GM23248 (cell line): ENCODE data around the gene FOXL2NB. TPM values are rescaled to one million over a fixed set of nuclear protein-coding genes. Genes with fewer than 3 reads are reported as not detected.
A peak's percentile ranks its signal among the peaks of the same experiment; 100 is the strongest.

ENCODE experiments used
- DNase-seq: peaks from one replicate; pipeline ENCODE4 v3.0.0-alpha.2; 2015
- H2AFZ ChIP-seq: fragments of 200-600 bp; sonication (generic); 2 replicates; pipeline ENCODE4 v1.6.1; 2016; ENCODE audit warnings: antibody characterized with exemption
- H3F3A ChIP-seq: fragments of 200-600 bp; sonication (generic); 2 replicates; pipeline ENCODE4 v1.6.1; 2016; ENCODE audit warnings: mild to moderate bottlenecking, antibody characterized with exemption, mixed run types; ENCODE audit not compliant: insufficient read depth
- H3K27ac ChIP-seq: fragments of 200-600 bp; sonication (generic); 2 replicates; pipeline ENCODE4 v1.5.1; 2016; ENCODE audit warnings: mild to moderate bottlenecking
- H3K27me3 ChIP-seq: fragments of 200-600 bp; sonication (generic); replicated peaks from 2 replicates; pipeline ENCODE4 v1.6.1; 2016; ENCODE audit warnings: mild to moderate bottlenecking; ENCODE audit not compliant: insufficient read depth
- H3K36me3 ChIP-seq: fragments of 200-600 bp; sonication (generic); 2 replicates; pipeline ENCODE4 v1.6.1; 2016; ENCODE audit warnings: low read depth, mild to moderate bottlenecking
- H3K4me1 ChIP-seq: fragments of 200-600 bp; sonication (generic); 2 replicates; pipeline ENCODE4 v1.6.1; 2016; ENCODE audit warnings: mild to moderate bottlenecking; ENCODE audit not compliant: insufficient read depth
- H3K4me2 ChIP-seq: fragments of 200-600 bp; sonication (generic); one replicate; pipeline ENCODE4 v1.6.1; 2016; ENCODE audit warnings: mild to moderate bottlenecking; ENCODE audit not compliant: unreplicated experiment
- H3K4me3 ChIP-seq: fragments of 200-600 bp; sonication (generic); 2 replicates; pipeline ENCODE4 v1.5.1; 2016; ENCODE audit warnings: mild to moderate bottlenecking
- H3K79me2 ChIP-seq: fragments of 200-600 bp; sonication (generic); 2 replicates; pipeline ENCODE4 v1.6.1; 2016; ENCODE audit warnings: mild to moderate bottlenecking; ENCODE audit not compliant: insufficient read depth
- H3K9ac ChIP-seq: fragments of 200-600 bp; sonication (generic); 2 replicates; pipeline ENCODE4 v1.6.1; 2016; ENCODE audit warnings: mild to moderate bottlenecking
- H3K9me2 ChIP-seq: fragments of 200-600 bp; sonication (generic); 2 replicates; pipeline ENCODE4 v1.6.1; 2016; ENCODE audit warnings: mixed run types, mild to moderate bottlenecking, moderate library complexity; ENCODE audit not compliant: insufficient read depth
- H3K9me3 ChIP-seq: fragments of 200-600 bp; sonication (generic); one replicate; pipeline ENCODE4 v1.6.1; 2017; ENCODE audit warnings: low read depth
- H4K20me1 ChIP-seq: fragments of 200-600 bp; sonication (generic); 2 replicates; pipeline ENCODE4 v1.6.0; 2016; ENCODE audit not compliant: insufficient read depth
- EZH2 ChIP-seq: fragments of 200-600 bp; sonication (generic); IDR thresholded peaks from 2 replicates; pipeline ENCODE4 v1.6.1; 2018; ENCODE audit warnings: antibody characterized with exemption, mild to moderate bottlenecking; ENCODE audit not compliant: insufficient read depth, poor library complexity, severe bottlenecking
- EZH2phosphoT487 ChIP-seq: fragments of 200-600 bp; sonication (generic); IDR thresholded peaks from 2 replicates; pipeline ENCODE4 v1.6.1; 2018; ENCODE audit warnings: antibody characterized with exemption, moderate library complexity, mild to moderate bottlenecking, low read depth; ENCODE audit not compliant: insufficient read depth
- WGBS, 2 experiments: methylation state at CpG; one replicate each; pipeline ENCODE4 v1.1.6; 2015 to 2017; ENCODE audit warnings: low lambda C conversion rate in 2 of 2, low coverage in 1 of 2; ENCODE audit errors: missing lambda C conversion rate in 2 of 2; 5-methylcytosine and 5-hydroxymethylcytosine counted together
- in situ Hi-C: fragments of 300-500 bp; cut with MboI; formaldehyde crosslinking; loops from 2 replicates; pipeline ENCODE4 v1.15.0; 2020
- polyA plus RNA-seq: library from polyadenylated mRNA; unstranded; fragments of >200 nt; fragmentation: Nextera tagmentation; extraction: Ambion mirVana; gene quantifications from 2 replicates; pipeline ENCODE4 v1.2.1, GENCODE V29; 2016
- total RNA-seq: library from RNA; depleted of rRNA; stranded (reverse); fragments of >200 nt; shearing (Covaris generic); gene quantifications from 2 replicates; pipeline ENCODE4 v1.2.3, GENCODE V29; 2014

FOXL2NB gene
- total and polyA plus RNA-seq, 2 experiments from 2014 or later = 0.54 to 1.2 TPM

DNA sequence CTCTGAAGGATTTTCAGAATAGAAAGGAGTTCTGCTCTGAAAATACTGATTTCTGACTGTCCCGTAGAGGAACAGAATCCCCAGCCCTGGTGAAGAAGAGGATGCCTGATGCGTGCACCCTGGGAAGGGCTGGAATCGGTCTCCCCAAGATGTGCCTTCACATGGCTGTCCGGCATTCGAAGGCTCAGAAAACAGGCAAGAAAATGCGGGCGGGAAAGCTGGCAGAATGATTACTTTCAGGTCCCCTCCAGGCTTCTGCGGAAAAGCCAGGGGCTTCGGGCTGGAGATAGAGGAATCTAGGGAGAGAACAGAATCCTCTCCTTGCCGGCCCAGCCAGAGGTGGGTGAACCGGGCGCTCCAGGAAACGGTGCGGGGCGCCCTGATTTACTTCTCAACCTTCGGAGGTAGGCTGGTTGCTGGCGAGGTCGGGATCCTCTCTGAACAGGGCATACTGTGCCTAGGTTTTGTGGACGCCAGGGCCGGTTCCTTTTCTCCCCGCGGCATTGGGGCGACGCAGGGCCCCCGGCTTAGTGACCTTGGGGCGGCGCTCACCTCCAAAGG lies 2.5 kb downstream of the FOXL2NB start:
- no peak for DNase-seq

DNA sequence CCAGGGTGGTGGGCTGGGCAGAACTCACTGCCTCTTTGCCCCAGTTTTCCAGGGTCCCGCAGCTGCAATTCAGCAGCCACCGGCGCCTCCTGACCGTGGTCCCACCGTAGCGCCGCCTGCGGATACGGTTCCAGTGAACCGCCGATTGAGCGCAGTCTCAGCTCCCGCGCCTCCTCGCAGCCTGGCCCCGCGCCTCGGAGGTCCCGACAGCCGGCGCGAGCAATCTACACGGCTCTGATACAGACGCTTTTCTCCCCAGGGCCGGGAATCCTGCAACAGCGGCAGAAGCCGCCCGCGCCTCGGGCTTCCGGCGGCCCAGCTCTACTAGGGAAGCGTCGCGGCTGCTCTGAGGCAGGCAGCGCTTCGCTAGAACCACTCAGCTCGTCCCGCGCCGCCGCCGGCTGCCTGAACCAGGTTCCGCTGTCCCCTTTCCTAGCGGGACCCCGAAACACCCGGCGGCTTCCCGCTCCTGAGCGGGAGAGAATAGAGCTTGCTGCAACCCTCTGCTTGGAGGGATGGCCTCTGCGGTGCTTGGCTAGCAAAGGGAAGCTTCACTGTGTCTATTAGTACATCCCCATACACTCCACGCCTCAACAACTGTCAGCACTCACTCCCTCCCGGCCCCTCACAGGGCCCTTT lies 3.1 kb downstream of the FOXL2NB start:
- H3K4me3 ChIP-seq = peak overlapping the region; percentile 68
- H3K36me3 ChIP-seq = no peaks in the 10 kb centered on the region
- H3K9ac ChIP-seq = 0 out of 2 replicates have a peak overlapping the region, but pooled peaks have one; percentile 30
- in situ Hi-C loops = no loop called here
- H3K27ac ChIP-seq = no peak overlapping the region
- no peaks in the 10 kb centered on the region for H3K79me2 ChIP-seq
- no peaks in the 10 kb centered on the region for H4K20me1 ChIP-seq
- no peak for TF ChIP-seq EZH2
- TF ChIP-seq EZH2phosphoT487 = peak; percentile 60; the same call in 1 of the 2 replicates
- no peaks in the 10 kb centered on the region for H3K9me3 ChIP-seq
- H3K9me2 ChIP-seq = no peaks in the 10 kb centered on the region
- peak; percentile 79 for DNase-seq
- 4 to 6% methylated on average over 49 to 53 of the region's 53 CpGs for WGBS, 2 experiments
- H3K4me1 ChIP-seq = no peaks in the 10 kb centered on the region
- H3K27me3 ChIP-seq = peaks cover 11% of the 10 kb centered on the region; the same call in 1 of the 2 replicates
- H3F3A ChIP-seq = peaks cover 6% of the 10 kb centered on the region
- peak overlapping the region; percentile 80 for H2AFZ ChIP-seq
- H3K4me2 ChIP-seq = peak overlapping the region; percentile 80

More for the DNA sequence above, 2.5 kb downstream of the FOXL2NB start:
- Histone ChIP-seq H3K27ac (no peak overlapping the region), H3K27me3 (peaks cover 14% of the 10 kb centered on the region; the same call in 1 of the 2 replicates), H3K4me2 (peak overlapping the region; percentile 80), H3K4me1 (no peaks in the 10 kb centered on the region), H2AFZ (peak overlapping the region; percentile 80), H3K9me2 (no peaks in the 10 kb centered on the region), H3F3A (peaks cover 6% of the 10 kb centered on the region), H3K79me2 (no peaks in the 10 kb centered on the region), H3K4me3 (peak overlapping the region; percentile 68), H3K9me3 (no peaks in the 10 kb centered on the region), H3K36me3 (no peaks in the 10 kb centered on the region), H3K9ac (0 out of 2 replicates have a peak overlapping the region, but pooled peaks have one; percentile 30), H4K20me1 (no peaks in the 10 kb centered on the region)
- TF ChIP-seq EZH2phosphoT487 (no peak), EZH2 (no peak)
- in situ Hi-C loops = no loop called here
- WGBS, 2 experiments = 38 to 44% methylated on average over 25 to 27 of the region's 27 CpGs

DNA sequence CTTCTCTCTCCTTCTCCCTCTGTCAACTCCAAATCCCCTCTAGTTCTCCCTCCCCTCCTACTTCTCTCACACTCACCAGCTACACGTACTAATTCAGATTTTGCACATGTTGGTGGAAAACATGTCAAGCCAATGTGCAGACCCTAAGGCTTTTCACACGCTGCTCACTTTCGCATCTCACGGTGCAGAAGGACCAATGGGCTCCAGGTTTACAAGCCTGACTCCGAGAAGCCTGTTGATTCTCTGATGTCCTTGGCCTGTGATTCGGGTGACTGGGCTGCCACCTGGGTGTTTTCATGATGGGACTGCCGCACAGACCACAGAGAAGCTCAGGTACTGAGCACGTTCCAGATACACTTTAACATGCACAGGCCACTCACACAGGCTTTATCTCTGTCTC lies 3.7 kb downstream of the FOXL2NB start:
- no peaks in the 10 kb centered on the region for H3K9me3 ChIP-seq
- TF ChIP-seq EZH2 (no peak), EZH2phosphoT487 (no peak)
- H3K9ac ChIP-seq = no peak overlapping the region
- H3K4me2 ChIP-seq = no peak overlapping the region
- H3K4me1 ChIP-seq = no peaks in the 10 kb centered on the region
- H4K20me1 ChIP-seq = no peaks in the 10 kb centered on the region
- 91 to 94% methylated on average over 8 of the region's 8 CpGs for WGBS, 2 experiments
- H3K27me3 ChIP-seq = peaks cover 11% of the 10 kb centered on the region; the same call in 1 of the 2 replicates
- DNase-seq = no peak
- no peaks in the 10 kb centered on the region for H3K9me2 ChIP-seq
- no peak overlapping the region for H2AFZ ChIP-seq
- no peaks in the 10 kb centered on the region for H3K36me3 ChIP-seq
- H3K27ac ChIP-seq = no peak overlapping the region
- H3K4me3 ChIP-seq = no peak overlapping the region
- no peaks in the 10 kb centered on the region for H3K79me2 ChIP-seq
- H3F3A ChIP-seq = peaks cover 6% of the 10 kb centered on the region
- in situ Hi-C loops = no loop called here

DNA sequence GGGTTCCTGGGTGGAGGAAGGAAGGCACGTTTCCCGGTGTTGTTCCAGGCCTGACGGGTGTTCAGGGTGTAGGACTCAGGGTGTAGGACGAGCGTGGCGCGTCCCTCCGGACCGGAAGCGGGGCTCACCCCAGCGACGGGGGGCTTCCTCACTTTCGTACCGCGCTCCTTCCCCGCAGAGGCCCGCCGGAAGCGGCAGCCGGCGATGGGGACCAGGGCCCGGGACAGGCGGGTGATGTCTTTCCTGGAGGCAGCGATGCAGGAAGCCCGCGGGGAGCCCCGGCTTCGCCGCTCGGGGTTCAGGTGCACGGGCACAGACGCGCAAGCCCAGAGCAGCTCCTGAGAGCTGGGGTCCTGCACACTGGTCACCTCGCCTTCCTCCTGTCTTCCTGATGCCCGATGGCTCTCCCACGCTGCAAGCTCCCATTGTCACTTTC lies 13.4 kb downstream of the FOXL2NB start:
- Histone ChIP-seq H3K4me1 (no peaks in the 10 kb centered on the region), H3F3A (no peaks in the 10 kb centered on the region), H3K9me2 (no peaks in the 10 kb centered on the region), H3K9me3 (no peaks in the 10 kb centered on the region), H2AFZ (peak overlapping the region; percentile 61), H3K79me2 (no peaks in the 10 kb centered on the region), H3K27ac (no peak overlapping the region), H3K36me3 (no peaks in the 10 kb centered on the region), H3K9ac (no peak overlapping the region), H3K27me3 (0 out of 2 replicates have a peak, but pooled peaks cover 8% of the 10 kb centered on the region), H4K20me1 (no peaks in the 10 kb centered on the region), H3K4me2 (peak overlapping the region; percentile 27), H3K4me3 (peak overlapping the region; percentile 23)
- 6% methylated on average over 30 to 33 of the region's 36 CpGs for WGBS, 2 experiments
- in situ Hi-C loops = no loop called here
- no peak for DNase-seq
- no peak for TF ChIP-seq EZH2phosphoT487
- no peak for TF ChIP-seq EZH2
